ENCODE results near the gene PLEKHB2.
"Not testable (repeated sequence)": the region's sequence is repeated elsewhere in the genome, so short reads cannot be mapped to it uniquely, and the experiment has no call there.

PLEKHB2 gene

DNA sequence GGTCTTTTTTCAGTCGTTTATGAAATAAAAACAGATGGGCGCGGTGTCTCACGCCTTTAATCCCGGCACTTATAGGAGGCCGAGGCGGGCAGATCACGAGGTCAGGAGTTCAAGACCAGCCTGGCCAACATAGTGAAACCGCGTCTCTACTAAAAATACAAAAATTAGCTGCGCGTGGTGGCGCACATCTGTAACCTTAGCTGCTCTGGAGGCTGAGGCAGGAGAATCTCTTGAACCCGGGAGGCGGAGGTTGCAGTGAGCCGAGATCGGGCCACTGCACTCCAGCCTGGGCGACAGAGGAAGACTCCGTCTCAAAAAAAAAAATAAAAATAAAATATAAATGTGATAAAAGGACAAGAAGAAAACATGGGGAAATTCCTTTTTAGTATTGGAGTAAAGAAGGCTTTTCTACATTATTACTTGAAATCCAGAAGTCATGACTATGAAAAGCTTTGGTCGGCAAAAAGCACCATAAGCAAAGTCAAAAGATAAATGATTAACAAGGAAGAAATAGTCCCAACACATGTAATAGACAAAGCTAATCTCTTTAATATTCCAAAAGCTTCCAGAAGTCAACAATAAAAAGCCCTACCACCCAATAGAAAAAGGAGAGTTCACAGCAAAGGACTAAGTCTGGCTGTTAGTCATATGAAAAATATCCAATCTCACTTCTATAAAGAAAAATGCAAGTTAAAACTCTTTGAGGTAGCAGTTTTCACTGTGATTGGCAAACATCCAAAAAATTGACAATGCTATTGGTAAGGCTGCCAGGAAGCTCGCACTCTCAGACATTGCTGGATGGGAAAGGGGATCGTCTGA is 10.5 kb upstream of the PLEKHB2 start:
- DNase-seq, result no peak

DNA sequence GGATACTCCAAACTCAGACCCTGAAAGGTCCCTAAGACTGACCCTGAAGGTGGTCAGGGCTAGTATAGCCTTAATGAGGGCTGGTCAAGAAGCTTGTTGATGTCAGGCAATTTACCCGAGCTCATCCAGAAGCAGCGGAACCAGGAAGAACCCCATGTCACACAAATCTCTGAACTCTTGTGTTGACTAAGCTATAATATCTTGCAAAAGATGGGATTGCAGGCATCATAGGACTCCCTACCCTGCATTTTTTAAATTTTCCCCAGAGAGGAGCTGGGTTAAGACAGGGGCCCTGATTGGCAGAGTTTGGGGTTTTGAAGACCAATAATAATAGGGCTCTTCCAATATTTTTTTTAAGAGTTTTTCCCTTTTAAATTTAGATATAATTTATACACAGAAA is 2.0 kb upstream of the PLEKHB2 start:
- no peak for DNase-seq

DNA sequence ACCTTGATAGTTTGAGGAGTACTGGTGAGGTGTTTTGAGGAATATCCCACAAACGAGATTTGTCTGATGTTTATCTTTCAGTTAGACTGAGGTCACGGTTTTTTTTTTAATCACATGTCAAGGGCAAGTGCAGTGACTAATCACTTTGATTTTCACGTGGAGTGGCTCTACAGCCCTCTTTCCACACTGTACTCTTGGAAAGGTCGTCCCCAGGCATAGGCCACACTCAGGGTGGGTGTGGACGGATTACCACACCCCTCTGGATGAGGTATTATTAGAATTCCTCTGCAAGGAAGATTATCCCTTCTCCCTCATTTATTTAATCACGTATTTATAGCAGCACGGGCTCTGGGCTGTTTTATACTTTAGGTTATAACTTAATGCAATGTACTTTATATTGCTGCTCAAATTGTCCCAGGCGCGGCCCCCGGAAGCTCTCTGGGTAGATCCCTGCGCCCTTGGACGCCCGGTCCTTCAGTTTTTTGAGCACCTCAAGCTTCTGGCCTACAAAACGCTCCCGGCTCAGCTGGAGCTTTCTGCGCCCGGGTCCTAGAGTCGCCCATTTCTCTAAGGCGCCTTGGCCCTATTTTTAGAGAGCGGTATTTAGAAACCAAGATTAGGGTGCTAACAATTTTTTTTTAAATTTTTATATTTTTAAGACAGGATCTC is 515 bp upstream of the PLEKHB2 start:
- peak; percentile 89 for DNase-seq

GRCh38 chr2:131105950-131106801 is 1.0 kb downstream of the PLEKHB2 start:
- DNase-seq, result no peak

DNA sequence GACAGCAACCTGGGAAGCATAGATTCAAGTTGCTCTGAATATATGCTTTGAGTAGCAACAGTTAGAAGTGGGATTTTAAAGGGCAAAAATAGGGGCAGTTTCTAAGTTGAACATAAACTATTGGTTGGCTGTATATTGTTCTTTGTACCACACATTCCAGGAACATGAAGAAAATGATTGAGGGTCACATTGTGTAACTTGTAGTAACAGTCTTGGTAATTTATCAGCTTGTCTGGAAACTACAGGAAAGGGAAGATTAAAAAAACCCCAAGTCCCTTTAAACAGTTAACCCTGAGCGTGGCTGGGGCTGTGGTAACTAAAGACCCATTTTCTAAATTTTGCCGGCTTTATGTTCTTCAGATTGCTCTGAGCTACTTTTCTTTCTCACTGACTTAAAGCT is 7.4 kb downstream of the PLEKHB2 start:
- DNase-seq, result no peak

DNA sequence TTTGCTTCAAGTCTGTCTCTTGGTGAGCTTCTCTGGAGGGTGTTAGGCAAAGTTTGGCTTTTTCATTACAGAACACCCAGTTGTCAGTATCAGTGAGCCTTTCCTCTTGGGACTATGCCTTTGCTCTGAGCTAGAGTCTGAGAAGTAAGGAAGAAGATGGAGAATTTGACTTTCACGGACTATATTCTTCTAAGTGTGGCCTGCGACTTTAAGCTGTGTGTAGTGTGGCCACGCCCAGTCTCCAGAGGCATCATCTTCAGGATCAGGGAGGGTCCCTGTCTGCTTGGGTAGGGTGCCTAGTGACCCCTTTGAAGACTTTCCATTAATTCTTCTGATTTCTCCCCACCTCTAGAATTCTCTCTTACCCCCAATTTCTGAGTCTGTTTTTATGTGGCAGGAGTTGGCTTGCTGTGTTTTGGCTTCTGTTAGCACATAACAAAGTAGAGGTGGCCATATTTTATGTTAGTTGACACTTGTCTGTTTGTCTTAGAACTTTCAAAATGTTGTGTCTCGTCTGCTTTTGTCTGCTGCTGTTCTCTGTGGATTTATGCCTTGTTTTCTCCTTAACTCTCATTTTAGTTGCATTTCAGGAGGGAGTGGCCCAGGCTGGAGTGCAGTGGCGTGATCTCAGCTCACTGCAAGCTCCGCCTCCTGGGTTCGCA is 8.6 kb downstream of the PLEKHB2 start:
- no peak for DNase-seq

- not testable (repeated sequence) for DNase-seq
These were observed 9.8 kb downstream of the PLEKHB2 start for GRCh38 chr2:131114950-131115349.

GRCh38 chr2:131115752-131116151 is 10.6 kb downstream of the PLEKHB2 start:
- DNase-seq, result no peak

- DNase-seq, result no peak
These were observed 15.7 kb downstream of the PLEKHB2 start for GRCh38 chr2:131120815-131121317.

DNA sequence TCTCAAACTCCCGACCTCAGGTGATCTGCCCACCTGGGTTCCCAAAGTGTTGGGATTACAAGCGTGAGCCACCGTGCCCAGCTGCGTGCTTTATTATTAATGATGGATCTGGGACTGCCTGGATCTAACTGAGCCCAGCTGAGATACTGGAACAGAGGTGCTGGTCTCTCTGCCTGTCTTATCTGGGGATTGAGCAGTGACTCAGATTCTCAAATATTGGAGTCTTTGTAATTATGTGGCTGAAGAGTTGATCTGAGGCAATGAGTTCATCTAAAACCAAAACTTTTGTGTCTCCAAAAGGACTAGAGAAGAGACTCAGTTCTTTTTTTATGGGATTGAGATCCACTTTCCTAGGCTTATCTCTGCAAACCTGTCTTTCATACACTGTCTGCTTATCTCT is 16.3 kb downstream of the PLEKHB2 start:
- DNase-seq, result no peak

- no peak for DNase-seq
These were observed 17.4 kb downstream of the PLEKHB2 start for GRCh38 chr2:131122496-131122895.

DNA sequence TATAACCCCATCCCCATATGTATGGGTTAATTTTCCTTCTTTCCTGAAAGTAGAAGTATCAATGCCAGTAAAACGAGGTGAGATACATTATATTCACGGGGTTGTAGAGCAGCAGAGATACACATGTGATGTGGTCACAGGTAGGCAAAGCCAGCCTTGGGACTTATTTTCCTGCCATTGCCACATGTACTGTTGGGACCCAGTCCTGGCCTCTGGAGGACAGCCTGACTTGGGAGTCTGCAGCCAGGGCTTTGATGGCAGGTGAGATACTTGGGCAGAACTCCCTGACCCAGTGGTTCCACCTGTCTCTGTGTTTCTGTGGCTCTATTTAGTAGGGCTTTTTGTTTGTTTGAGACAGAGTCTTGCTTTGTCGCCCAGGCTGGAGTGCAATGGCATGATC is 18.1 kb downstream of the PLEKHB2 start:
- no peak for DNase-seq

DNA sequence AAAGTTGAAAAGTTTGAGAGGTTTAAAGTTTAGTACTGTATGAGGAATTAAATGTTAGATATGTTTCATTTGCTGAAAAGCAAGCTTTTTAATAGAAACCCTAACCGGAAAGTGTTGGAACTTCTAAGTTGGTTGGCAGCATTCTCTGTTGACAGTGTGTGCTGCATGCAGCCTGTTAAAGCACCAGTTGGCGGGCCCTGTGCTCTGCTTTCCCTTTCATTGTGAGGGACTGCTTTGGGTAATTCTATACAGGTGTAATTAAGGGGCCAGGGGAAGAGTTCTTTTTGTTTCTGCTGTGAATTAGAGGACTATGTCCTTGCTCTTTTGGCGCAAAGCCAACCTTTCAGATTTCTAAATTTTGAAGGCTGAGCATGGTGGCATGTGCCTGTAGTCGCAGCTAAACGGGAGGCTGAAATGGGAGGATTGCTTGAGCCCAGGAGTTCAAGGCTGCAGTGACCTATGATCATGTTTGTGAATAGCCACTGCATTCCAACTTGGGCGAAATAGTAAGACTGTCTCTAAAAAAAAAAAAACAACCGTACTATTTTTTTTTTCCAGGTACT is 20.1 kb downstream of the PLEKHB2 start:
- DNase-seq, result no peak

DNA sequence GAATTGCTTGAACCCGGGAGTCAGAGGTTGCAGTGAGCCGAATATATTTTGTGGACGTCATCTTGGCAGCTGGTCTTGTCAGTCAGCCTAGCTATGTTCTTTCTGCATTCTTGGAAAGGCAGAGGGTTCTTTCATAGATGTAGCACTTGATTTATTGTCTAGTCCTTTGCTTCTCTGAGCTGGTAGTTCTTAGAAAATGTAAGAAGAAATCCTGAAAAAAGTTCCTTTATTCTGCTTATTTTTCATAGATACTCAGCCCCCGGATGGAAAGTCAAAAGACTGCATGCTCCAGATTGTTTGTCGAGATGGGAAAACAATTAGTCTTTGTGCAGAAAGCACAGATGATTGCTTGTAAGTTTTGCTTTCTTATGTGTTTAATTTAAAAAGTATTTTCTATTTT is 21.3 kb downstream of the PLEKHB2 start:
- DNase-seq, result no peak

DNA sequence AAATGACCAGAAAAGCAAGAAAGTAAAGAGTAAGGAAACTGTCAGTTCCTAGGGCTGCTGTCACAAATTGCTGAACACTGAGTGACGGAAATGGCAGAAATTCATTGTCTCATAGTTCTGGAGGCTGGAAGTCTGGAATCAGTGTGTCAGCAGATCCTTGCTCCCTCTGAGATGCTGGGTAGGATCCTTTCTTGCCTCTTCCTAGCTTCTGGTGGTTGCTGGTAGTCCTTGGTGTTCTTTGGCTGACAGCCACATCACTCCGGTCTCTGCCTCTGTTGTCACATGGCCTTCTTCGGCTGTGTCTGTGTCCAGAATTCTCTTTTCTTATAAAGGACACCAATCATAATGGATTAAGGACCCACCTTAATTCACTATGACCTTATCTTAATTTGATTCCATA is 21.9 kb downstream of the PLEKHB2 start:
- DNase-seq, result no peak

DNA sequence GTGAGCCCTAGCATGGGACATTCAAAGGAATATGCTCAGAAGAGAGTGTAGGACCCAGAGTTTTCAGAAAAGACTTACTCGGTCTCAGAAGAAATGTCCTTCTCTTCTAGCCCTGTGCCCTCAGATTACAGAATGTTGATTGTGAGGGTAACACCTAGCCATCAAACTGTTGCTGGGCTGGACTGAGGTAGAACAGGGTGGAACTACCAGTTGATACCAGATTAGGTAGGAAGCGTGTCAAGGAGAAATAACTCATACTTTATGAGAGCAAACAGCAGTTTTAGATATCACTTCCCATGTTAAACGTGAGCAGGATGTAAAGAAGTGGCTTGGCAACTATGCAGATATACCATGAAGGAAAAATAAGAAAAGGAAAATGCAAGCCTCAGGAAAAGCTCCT is 22.8 kb downstream of the PLEKHB2 start:
- DNase-seq, result no peak

DNA sequence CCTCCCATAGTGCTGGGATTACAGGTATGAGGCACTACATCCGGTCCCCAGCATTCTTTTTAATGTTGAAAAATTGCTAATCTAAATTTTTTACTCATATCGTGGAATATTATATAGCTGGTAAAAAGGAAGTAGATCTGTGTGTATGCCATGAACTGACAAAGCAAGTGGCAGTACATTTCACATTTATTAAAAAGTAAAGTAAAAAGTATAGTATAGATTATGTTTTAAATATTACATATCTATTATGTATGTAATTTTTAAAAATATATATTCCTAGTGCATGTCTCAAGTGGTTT is 25.1 kb downstream of the PLEKHB2 start:
- no peak for DNase-seq

DNA sequence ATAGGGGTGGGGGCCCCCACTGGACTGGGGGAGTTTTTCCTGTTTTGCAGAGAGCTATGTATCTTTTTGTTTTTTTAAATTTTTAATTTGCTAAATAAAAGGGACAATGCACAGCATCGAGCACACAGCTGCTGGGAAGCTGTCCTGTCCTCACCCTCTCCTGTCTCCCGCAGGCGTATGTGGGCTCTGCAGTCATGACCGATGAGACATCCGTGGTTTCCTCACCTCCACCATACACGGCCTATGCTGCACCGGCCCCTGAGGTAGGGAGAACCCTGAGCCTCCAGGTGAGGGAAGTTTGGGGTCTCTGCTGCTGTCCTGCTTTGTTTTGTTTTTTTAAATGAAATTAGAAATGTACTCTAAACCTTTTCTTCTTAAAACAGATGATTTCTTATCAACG is 27.6 kb downstream of the PLEKHB2 start:
- no peak for DNase-seq

DNA sequence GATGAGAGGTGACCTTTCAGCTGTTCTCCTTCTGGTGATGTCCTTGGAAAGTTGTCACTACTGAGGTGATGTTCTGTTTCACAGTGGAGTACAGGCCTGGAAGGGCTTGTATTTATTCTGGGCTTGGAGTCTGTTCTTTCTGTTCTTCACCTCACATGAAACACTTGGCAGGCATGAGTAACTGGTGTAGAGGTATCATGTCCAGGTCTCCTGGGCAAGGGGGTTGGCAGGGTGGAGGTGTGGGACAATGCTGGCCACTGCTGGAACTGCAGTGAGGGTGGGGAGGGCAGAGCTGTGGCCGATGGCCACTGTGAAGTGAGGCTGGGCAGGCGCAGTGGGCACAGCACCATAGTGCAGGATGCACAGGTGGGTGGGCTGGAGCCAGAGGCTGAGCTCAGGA is 35.4 kb downstream of the PLEKHB2 start:
- DNase-seq, result no peak

DNA sequence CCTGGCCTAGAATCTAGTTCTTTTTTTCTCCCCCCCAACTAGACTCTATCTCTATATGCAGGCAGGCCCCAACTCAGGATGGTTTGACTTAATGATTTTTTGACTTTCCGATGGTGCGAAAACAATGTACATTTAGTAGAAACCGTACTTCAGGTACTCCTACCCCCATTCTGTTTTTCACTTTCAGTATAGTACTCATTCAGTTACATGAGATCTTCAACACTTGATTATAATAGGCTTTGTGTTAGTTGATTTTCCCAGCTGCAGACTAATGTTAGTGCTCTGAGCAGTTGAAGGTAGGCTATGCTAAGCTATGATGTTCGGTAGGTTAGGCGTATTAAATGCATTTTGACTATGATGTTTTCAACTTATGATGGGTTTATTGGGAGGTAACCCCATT is 37.7 kb downstream of the PLEKHB2 start:
- no peak for DNase-seq

- no peak for DNase-seq
These were observed 38.7 kb downstream of the PLEKHB2 start for GRCh38 chr2:131143803-131144202.

DNA sequence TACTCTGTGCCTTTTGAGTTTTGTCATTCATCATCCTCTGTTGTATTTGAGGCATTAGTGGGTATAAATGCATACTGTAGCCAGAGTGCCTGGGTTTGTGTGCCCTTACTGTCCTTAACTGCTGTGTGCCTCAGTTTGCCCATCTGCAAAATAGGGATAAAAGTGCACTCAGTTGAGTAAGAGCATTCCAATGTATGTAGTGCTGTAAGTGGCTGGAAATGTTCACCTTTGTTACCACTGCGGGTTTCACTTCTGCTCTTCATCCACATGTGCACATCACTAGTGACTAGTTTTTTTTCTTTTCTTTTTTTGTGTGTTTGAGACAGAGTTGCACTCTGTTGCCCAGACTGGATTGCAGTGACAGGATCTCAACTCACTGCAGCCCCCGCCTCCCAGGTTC is 39.9 kb downstream of the PLEKHB2 start:
- DNase-seq, result no peak

DNA sequence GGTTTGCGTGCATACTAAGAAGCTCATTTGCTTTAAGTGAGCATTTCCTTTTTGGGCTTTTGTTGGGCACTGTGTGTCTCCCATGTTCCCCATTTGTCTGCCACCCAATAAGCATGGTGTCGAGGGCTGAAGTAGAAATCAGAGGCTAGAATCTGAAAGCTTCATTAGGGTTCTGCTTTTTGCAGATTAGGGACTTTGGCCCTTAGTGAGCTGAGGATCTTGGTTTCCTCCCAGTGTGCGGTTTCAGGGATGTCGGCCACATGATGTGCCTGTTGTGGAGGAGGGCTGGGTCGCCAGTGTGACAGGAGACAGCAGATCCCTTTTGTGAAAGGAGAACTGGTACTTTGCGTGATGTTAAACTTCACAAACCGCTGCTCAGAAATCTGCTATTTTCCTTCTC is 41.1 kb downstream of the PLEKHB2 start:
- DNase-seq, result no peak

Measured in NCI-H1694 treated with DMSO at 0.1 percent for 48 hours (cell line).